Urothelium cell line (cell line): ENCODE data around the gene YIPF5.

ENCODE experiments used
- DNase-seq: peaks from one replicate; pipeline ENCODE4 v3.0.0; 2011; ENCODE audit warnings: low spot score, mixed read lengths
- FAIRE-seq: peaks from 2 replicates; lab custom pipeline; 2011; peaks lifted over from hg19 to GRCh38; lab: Jason Lieb, UNC

YIPF5 gene

GRCh38 chr5:144128844-144129243 lies 41.6 kb downstream of the YIPF5 start:
- FAIRE-seq (no peak), DNase-seq (no peak)

- FAIRE-seq (no peak), DNase-seq (no peak)
Observed at GRCh38 chr5:144126707-144127106, 43.8 kb downstream of the YIPF5 start.

GRCh38 chr5:144125163-144125726 lies 45.2 kb downstream of the YIPF5 start:
- no peak for DNase-seq
- no peak for FAIRE-seq

GRCh38 chr5:144122641-144123040 lies 47.8 kb downstream of the YIPF5 start:
- FAIRE-seq (no peak), DNase-seq (no peak)

DNA sequence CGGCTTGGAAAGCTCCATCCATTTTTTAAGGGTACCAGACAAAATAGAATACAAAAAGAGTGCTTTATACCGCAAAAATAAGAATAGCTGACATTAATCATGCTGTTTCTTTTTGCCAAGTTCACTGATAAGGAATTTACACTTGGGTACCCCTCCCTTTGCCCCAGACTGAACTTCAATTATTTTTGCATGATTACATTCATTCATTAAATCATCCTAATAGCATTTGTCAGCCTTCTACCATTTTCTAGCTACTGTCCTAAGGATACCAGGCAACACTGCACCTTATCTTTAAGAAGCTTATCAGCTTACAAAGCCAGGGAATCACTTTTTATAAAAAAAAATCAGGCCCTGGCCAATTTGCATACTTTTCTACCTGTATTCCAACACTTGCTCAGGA lies 48.4 kb downstream of the YIPF5 start:
- no peak for DNase-seq
- no peak for FAIRE-seq

- no peak for FAIRE-seq
- no peak for DNase-seq
Observed at GRCh38 chr5:144121577-144121976, 48.9 kb downstream of the YIPF5 start.

DNA sequence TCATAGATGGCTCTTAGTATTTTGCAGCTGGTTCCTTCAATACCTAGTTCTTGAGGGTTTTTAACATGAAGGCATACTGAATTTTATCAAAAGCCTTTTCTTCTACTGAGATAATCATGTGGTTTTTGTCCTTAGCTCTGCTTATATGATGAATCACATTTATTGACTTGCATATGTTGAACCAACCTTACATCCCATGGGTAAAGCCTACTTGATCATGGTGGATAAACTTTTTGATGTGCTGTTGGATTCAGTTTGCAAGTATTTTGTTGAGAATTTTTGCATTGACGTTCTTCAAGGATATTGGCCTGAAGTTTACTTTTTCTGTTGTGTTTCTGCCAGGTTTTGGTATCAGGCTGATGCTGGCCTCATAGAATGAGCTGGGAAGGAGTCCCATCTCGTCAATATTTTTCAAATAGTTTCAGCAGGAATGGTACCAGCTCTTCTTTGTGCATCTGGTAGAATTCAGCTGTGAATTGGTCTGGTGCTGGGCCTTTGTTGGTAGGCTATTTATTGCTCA lies 49.7 kb downstream of the YIPF5 start:
- FAIRE-seq = no peak
- no peak for DNase-seq

DNA sequence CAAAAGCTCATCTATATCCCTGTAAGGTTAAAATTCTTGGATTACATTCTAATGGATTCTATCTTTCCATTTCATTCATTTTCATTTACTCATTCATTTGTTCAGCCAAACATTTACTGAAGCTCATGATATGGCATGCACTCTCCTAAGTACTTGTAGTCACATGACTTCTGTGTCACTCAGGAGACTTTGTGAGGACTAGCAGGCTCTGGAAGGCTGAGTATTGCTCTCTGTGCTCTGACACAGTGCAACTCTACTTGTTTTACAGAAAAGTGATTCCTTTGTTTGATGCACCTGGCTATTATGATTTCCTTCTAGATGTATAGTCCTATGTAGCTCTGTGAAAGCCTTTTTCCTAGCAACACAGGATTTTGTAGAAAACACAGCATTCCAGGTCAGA lies 53.0 kb downstream of the YIPF5 start:
- DNase-seq = no peak
- FAIRE-seq = no peak

- no peak for DNase-seq
- no peak for FAIRE-seq
Observed at GRCh38 chr5:144114571-144114970, 55.9 kb downstream of the YIPF5 start.
